HG03175 (cell line): ENCODE data around the gene TAS1R1.

Source experiments
- ATAC-seq: cut with Tn5 transposase; IDR thresholded peaks from one replicate; pipeline ENCODE4 v1.9.1; 2021; ENCODE audit warnings: mild to moderate bottlenecking, moderate library complexity; ENCODE audit not compliant: unreplicated experiment

TAS1R1 gene

DNA sequence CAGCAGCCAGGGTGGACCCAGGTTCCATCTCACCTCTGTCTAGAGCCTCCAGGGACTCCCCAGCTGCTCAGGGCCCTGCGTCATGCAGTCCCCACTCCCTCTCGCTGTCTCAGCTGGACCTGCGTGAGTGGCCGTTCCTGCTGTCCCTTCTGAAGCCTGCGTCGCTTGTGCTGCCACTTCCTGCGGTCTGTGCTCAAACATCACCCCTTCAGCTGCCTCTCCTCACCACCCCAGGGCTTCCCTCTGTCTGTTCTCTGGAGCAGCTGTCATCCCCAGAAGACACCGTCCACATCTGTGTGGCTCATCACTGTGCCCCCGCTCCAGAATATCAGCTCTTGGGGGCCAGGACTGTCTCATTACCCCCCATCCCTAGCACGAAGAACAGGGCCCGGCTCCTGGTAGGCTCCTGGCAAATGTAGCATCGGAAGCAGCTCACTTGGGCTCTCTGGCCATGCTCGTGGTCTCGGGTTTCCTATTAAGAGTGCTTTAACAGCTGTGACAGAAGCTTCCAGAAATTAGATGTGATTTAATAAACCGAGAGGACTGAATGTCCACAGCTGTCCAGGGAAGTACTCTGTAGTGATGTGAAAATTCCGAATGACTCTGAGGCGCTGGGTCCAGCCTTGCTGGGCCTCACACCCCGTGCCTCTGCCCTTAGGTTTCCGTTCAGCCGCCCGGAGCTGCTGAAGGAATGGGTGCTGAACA is 72.9 kb downstream of the TAS1R1 start:
- ATAC-seq = no peak

DNA sequence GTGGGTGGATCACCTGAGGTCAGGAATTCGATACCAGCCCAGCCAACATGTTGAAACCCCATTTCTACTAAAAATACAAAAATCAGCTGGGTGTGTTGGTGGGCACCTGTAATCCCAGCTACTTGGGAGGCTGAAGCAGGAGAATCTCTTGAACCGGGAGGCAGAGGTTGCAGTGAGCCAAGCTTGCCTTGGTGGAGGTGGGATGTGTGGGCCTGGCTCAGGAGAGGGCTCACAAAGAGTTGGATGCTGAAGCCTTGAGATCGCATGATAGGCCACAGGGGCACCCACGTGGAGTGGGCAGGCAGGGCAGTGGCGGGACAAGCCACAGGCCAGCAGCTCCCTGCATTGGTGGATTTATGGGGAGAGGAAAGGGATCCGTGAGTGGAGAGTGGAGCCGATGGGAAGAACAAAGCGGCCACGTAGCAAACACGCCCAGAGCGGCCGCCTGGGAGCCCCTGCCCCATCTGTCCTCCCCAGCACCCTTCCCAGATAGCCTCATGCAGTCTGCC is 73.9 kb downstream of the TAS1R1 start:
- ATAC-seq = no peak
